Measurements from ENCODE around the gene STK32B.

DNA sequence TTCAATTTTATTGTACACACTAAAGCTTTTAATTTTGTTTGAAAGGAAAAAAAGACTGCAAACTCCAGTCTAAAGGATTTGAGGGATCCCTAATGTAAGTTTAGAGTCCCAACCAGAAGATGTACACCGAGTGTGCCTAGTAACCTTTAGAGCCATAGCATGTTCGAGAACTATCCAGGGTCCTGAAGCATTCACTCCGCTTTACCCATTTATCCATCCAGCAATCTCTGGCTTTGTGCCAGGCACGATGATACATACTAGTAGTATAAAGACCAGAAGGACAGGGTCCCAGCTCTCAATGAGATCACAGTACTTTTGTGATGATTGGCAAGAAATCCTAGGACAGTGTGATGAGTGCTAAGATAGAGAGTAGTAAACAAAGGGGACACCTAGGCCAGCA, 168.7 kb downstream of the STK32B start:
- TF ChIP-seq POLR2A (IDR thresholded peaks at IDR 0.05), result no peak
- TF ChIP-seq, protein P1, sequence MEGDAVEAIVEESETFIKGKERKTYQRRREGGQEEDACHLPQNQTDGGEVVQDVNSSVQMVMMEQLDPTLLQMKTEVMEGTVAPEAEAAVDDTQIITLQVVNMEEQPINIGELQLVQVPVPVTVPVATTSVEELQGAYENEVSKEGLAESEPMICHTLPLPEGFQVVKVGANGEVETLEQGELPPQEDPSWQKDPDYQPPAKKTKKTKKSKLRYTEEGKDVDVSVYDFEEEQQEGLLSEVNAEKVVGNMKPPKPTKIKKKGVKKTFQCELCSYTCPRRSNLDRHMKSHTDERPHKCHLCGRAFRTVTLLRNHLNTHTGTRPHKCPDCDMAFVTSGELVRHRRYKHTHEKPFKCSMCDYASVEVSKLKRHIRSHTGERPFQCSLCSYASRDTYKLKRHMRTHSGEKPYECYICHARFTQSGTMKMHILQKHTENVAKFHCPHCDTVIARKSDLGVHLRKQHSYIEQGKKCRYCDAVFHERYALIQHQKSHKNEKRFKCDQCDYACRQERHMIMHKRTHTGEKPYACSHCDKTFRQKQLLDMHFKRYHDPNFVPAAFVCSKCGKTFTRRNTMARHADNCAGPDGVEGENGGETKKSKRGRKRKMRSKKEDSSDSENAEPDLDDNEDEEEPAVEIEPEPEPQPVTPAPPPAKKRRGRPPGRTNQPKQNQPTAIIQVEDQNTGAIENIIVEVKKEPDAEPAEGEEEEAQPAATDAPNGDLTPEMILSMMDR (IDR thresholded peaks at IDR 0.05), result no peak
